A673 (cell line): Measurements from ENCODE around the gene MAGI3.
"Not testable (repeated sequence)": the region's sequence is repeated elsewhere in the genome, so short reads cannot be mapped to it uniquely, and the experiment has no call there.

Experiments used
- EZH2 ChIP-seq: fragments of 200-600 bp; sonication (generic); IDR thresholded peaks from 2 replicates; pipeline ENCODE4 v1.6.1; 2017; ENCODE audit warnings: borderline replicate concordance, low read depth, mild to moderate bottlenecking, mixed read lengths, antibody characterized with exemption, low read length; ENCODE audit not compliant: poor library complexity, severe bottlenecking
- TF ChIP-seq, protein P1 (sequence below): fragments of 300-800, 200-600 bp; sonication (generic); conservative IDR thresholded peaks from 2 replicates; pipeline ENCODE4 v1.5.1; 2017; ENCODE audit warnings: low read depth, mild to moderate bottlenecking, antibody characterized with exemption, low read length, moderate library complexity, mixed read lengths

DNA sequence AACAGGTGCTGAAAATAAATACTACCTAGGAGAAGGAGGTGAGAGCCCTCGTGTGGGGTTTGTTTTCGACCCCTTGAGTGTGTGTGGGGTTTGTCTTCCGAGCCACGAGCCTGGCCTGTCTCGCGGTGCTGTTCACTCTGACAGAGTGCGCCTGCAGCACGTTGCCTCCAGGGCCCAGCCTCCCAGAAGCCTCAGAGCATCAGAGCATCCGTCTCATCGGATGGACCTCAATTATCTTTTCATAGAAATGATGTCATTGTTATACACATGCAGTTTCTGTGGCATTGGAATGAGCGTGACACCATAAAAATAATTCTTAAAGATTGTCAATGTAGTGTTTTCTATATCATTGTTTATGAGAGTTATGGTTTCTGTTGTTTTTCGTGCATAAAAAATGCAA, 119.5 kb downstream of the MAGI3 start:
- not testable (repeated sequence) for TF ChIP-seq EZH2
- TF ChIP-seq, protein P1, sequence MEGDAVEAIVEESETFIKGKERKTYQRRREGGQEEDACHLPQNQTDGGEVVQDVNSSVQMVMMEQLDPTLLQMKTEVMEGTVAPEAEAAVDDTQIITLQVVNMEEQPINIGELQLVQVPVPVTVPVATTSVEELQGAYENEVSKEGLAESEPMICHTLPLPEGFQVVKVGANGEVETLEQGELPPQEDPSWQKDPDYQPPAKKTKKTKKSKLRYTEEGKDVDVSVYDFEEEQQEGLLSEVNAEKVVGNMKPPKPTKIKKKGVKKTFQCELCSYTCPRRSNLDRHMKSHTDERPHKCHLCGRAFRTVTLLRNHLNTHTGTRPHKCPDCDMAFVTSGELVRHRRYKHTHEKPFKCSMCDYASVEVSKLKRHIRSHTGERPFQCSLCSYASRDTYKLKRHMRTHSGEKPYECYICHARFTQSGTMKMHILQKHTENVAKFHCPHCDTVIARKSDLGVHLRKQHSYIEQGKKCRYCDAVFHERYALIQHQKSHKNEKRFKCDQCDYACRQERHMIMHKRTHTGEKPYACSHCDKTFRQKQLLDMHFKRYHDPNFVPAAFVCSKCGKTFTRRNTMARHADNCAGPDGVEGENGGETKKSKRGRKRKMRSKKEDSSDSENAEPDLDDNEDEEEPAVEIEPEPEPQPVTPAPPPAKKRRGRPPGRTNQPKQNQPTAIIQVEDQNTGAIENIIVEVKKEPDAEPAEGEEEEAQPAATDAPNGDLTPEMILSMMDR, result not testable (repeated sequence)
